Measurements from ENCODE around the gene TMEM79.

TMEM79 gene

DNA sequence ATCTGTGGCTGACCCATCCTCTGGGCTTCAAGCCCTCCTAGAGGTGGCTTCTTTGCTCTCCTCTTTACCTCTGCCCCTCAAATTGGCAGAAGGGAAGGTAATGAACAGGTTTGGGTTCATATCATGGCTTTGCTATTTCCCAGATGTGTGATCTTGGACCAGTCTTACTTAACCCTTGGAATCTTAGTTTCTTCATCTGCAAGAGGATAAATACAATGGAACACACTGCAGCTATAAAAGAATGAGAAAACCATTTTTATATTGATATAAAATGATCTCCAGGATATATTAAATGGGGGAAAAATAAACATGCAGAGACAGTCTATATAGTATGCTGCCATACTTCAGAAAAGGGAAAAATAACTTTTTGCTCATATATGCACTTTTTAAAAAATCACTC lies 5.7 kb downstream of the TMEM79 start:
- Histone ChIP-seq H3K27ac (ENCODE audit: low read length) (no peak overlapping the region), H3K4me1 (ENCODE audit: low read length) (peaks cover 4% of the 10 kb centered on the region), H3K9ac (ENCODE audit: low read length) (no peak overlapping the region), H3K27me3 (ENCODE audit: low read depth, low read length) (no peaks in the 10 kb centered on the region), H3K79me2 (ENCODE audit: low read length) (no peaks in the 10 kb centered on the region; the same call in 1 of the 2 replicates), H2AFZ (ENCODE audit: low read depth, low read length) (no peak overlapping the region), H4K20me1 (ENCODE audit: insufficient read depth, low read length) (no peaks in the 10 kb centered on the region), H3K4me3 (ENCODE audit: low read length) (no peak overlapping the region), H3K36me3 (replicated peaks; ENCODE audit: low read depth, low read length) (peaks cover 13% of the 10 kb centered on the region), H3K9me3 (ENCODE audit: insufficient read depth, low read length) (no peaks in the 10 kb centered on the region), H3K4me2 (ENCODE audit: low read length) (no peak overlapping the region)
- no peak for TF ChIP-seq EZH2phosphoT487 (IDR thresholded peaks at IDR 0.05; ENCODE audit: low read depth)
- TF ChIP-seq, protein P1, sequence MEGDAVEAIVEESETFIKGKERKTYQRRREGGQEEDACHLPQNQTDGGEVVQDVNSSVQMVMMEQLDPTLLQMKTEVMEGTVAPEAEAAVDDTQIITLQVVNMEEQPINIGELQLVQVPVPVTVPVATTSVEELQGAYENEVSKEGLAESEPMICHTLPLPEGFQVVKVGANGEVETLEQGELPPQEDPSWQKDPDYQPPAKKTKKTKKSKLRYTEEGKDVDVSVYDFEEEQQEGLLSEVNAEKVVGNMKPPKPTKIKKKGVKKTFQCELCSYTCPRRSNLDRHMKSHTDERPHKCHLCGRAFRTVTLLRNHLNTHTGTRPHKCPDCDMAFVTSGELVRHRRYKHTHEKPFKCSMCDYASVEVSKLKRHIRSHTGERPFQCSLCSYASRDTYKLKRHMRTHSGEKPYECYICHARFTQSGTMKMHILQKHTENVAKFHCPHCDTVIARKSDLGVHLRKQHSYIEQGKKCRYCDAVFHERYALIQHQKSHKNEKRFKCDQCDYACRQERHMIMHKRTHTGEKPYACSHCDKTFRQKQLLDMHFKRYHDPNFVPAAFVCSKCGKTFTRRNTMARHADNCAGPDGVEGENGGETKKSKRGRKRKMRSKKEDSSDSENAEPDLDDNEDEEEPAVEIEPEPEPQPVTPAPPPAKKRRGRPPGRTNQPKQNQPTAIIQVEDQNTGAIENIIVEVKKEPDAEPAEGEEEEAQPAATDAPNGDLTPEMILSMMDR (IDR thresholded peaks at IDR 0.05; ENCODE audit: low read depth, low read length) = no peak

DNA sequence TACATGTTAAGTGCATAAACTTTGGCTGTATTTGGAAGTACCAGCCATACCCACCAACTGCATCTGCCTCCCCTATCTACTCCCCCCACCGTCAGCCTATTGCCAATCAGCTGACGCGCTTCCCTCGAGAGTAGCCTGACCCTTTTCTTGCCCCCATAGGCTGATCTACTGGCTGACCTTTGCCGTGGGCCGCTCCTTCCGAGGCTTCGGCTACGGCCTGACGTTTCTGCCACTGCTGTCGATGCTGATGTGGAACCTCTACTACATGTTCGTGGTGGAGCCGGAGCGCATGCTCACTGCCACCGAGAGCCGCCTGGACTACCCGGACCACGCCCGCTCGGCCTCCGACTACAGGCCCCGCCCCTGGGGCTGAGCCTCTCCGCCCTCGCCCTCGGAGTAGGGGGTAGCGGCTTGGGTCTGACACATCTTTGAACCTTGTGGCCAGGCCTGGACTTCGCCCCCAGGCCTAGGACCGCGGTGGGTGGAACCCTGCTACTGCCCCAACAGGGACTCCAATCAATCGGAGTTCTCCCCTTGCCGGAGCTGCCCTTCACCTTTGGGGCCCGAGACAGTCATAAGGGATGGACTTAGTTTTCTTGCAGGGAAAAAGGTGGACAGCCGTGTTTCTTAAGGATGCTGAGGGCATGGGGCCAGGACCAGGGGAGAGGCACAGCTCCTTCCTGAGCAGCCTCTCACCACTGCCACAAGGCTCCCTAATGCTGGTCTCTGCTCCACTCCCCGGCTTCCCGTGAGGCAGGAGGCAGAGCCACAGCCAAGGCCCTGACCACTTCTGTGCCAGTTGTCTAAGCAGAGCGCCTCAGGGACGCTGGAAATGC lies 7.3 kb downstream of the TMEM79 start:
- Histone ChIP-seq H4K20me1 (ENCODE audit: insufficient read depth, low read length) (no peaks in the 10 kb centered on the region), H3K36me3 (replicated peaks; ENCODE audit: low read depth, low read length) (peaks cover 13% of the 10 kb centered on the region), H3K27me3 (ENCODE audit: low read depth, low read length) (no peaks in the 10 kb centered on the region), H2AFZ (ENCODE audit: low read depth, low read length) (no peak overlapping the region), H3K4me3 (ENCODE audit: low read length) (no peak overlapping the region), H3K79me2 (ENCODE audit: low read length) (no peaks in the 10 kb centered on the region; the same call in 1 of the 2 replicates), H3K4me1 (ENCODE audit: low read length) (peaks cover 11% of the 10 kb centered on the region), H3K9ac (ENCODE audit: low read length) (no peak overlapping the region), H3K9me3 (ENCODE audit: insufficient read depth, low read length) (no peaks in the 10 kb centered on the region), H3K27ac (ENCODE audit: low read length) (no peak overlapping the region), H3K4me2 (ENCODE audit: low read length) (no peak overlapping the region)
- no peak for TF ChIP-seq EZH2phosphoT487 (IDR thresholded peaks at IDR 0.05; ENCODE audit: low read depth)

DNA sequence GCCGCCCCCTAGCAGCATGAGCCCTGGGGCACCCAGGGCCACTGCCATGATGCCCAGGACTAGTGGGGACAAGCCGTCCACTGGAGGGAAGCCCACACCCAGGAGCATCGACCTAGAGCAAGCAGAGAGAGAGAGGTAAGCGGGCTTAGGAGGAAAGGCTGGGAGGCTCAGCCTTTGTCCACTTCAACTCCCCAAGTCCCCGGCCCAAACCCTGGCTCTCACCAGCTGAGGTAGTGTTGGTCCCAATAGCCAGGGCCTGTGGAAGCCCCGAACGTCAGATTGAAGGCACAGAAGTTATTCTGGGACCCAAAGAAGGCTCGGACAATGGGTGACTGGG lies 8.9 kb downstream of the TMEM79 start:
- Histone ChIP-seq H4K20me1 (ENCODE audit: insufficient read depth, low read length) (no peaks in the 10 kb centered on the region), H3K4me2 (ENCODE audit: low read length) (no peak overlapping the region), H3K4me1 (ENCODE audit: low read length) (peaks cover 11% of the 10 kb centered on the region), H3K4me3 (ENCODE audit: low read length) (no peak overlapping the region), H2AFZ (ENCODE audit: low read depth, low read length) (no peak overlapping the region), H3K79me2 (ENCODE audit: low read length) (no peaks in the 10 kb centered on the region; the same call in 1 of the 2 replicates), H3K9ac (ENCODE audit: low read length) (no peak overlapping the region), H3K36me3 (replicated peaks; ENCODE audit: low read depth, low read length) (peaks cover 13% of the 10 kb centered on the region), H3K27me3 (ENCODE audit: low read depth, low read length) (no peaks in the 10 kb centered on the region), H3K9me3 (ENCODE audit: insufficient read depth, low read length) (no peaks in the 10 kb centered on the region), H3K27ac (ENCODE audit: low read length) (no peak overlapping the region)
- TF ChIP-seq, protein P1 (IDR thresholded peaks at IDR 0.05; ENCODE audit: low read depth, low read length) = no peak
- no peak for TF ChIP-seq EZH2phosphoT487 (IDR thresholded peaks at IDR 0.05; ENCODE audit: low read depth)

DNA sequence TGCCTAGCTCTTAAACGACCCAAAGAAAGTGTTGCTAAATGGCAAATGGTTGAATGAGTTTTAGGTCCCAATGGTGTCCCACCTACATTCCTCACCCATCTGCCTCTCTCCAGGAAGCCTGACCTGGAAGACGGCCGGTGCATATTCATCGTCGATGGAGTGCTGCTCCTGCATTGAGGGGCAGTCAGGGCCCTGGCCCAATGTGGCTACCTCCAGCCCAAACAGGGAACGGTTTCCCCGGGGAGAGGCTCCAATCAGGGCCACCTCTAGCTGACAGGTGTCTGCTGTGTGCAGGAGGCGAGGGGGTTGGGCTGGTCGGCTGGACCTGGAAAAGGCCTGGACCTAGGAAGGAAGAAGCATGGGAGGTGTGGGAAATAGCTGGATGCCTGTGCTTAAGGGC lies 9.8 kb downstream of the TMEM79 start:
- no peaks in the 10 kb centered on the region for H3K9me3 ChIP-seq (ENCODE audit: insufficient read depth, low read length)
- H3K4me1 ChIP-seq (ENCODE audit: low read length) = peaks cover 11% of the 10 kb centered on the region
- no peaks in the 10 kb centered on the region for H4K20me1 ChIP-seq (ENCODE audit: insufficient read depth, low read length)
- no peaks in the 10 kb centered on the region; the same call in 1 of the 2 replicates for H3K79me2 ChIP-seq (ENCODE audit: low read length)
- no peak overlapping the region for H3K4me3 ChIP-seq (ENCODE audit: low read length)
- H3K36me3 ChIP-seq (replicated peaks; ENCODE audit: low read depth, low read length) = peaks cover 10% of the 10 kb centered on the region
- no peak overlapping the region for H3K4me2 ChIP-seq (ENCODE audit: low read length)
- TF ChIP-seq, protein P1 (IDR thresholded peaks at IDR 0.05; ENCODE audit: low read depth, low read length) = no peak
- TF ChIP-seq EZH2phosphoT487 (IDR thresholded peaks at IDR 0.05; ENCODE audit: low read depth) = no peak
- no peak overlapping the region for H3K27ac ChIP-seq (ENCODE audit: low read length)
- H3K9ac ChIP-seq (ENCODE audit: low read length) = no peak overlapping the region
- no peaks in the 10 kb centered on the region for H3K27me3 ChIP-seq (ENCODE audit: low read depth, low read length)
- no peak overlapping the region for H2AFZ ChIP-seq (ENCODE audit: low read depth, low read length)

Data from OCI-LY3 (cell line).